Measurements from ENCODE around the gene DDX49. TPM values are rescaled to one million over a fixed set of nuclear protein-coding genes. Genes with fewer than 3 reads are reported as not detected.

The DDX49 gene
- total RNA-seq, 2 donors from 2014 or later: 34.5 to 41.7 TPM

DNA sequence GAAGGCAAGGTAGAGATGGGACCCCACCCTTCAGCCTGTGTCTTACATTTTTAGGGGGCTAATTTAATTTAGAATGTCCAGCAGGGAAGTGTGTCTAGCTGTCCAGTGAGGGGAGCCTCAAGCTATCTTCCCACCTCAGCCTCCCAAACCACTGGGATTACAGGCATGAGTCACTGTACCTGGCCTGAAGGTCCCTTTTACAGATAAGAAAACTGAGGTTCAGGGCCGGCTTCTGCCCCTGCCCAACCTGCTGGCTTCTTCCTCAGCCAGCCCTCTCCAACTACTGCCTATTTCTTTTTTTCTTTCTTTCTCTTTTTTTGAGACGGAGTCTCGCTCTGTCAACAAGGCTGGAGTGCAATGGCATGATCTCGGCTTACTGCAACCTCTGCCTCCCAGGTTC is 40.9 kb downstream of the DDX49 start:
- H3K4me3 ChIP-seq: no peak overlapping the region
- H3K36me3 ChIP-seq: no peaks in the 10 kb centered on the region
- no peaks in the 10 kb centered on the region for H3K27me3 ChIP-seq (replicated peaks; ENCODE audit: insufficient read depth)
- no peaks in the 10 kb centered on the region for H3K4me1 ChIP-seq (ENCODE audit: control insufficient read depth in 1 of 2, low read depth in 2 of 2)
- no peaks in the 10 kb centered on the region for H3K9me3 ChIP-seq
- no peak for ATAC-seq (ENCODE audit: insufficient number of reproducible peaks, low FRiP score, low read depth)
- DNase-seq (ENCODE audit: low spot score): no peak
- TF ChIP-seq, protein P1, sequence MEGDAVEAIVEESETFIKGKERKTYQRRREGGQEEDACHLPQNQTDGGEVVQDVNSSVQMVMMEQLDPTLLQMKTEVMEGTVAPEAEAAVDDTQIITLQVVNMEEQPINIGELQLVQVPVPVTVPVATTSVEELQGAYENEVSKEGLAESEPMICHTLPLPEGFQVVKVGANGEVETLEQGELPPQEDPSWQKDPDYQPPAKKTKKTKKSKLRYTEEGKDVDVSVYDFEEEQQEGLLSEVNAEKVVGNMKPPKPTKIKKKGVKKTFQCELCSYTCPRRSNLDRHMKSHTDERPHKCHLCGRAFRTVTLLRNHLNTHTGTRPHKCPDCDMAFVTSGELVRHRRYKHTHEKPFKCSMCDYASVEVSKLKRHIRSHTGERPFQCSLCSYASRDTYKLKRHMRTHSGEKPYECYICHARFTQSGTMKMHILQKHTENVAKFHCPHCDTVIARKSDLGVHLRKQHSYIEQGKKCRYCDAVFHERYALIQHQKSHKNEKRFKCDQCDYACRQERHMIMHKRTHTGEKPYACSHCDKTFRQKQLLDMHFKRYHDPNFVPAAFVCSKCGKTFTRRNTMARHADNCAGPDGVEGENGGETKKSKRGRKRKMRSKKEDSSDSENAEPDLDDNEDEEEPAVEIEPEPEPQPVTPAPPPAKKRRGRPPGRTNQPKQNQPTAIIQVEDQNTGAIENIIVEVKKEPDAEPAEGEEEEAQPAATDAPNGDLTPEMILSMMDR (IDR thresholded peaks at IDR 0.05): no peak
- no peak overlapping the region for H3K27ac ChIP-seq

DNA sequence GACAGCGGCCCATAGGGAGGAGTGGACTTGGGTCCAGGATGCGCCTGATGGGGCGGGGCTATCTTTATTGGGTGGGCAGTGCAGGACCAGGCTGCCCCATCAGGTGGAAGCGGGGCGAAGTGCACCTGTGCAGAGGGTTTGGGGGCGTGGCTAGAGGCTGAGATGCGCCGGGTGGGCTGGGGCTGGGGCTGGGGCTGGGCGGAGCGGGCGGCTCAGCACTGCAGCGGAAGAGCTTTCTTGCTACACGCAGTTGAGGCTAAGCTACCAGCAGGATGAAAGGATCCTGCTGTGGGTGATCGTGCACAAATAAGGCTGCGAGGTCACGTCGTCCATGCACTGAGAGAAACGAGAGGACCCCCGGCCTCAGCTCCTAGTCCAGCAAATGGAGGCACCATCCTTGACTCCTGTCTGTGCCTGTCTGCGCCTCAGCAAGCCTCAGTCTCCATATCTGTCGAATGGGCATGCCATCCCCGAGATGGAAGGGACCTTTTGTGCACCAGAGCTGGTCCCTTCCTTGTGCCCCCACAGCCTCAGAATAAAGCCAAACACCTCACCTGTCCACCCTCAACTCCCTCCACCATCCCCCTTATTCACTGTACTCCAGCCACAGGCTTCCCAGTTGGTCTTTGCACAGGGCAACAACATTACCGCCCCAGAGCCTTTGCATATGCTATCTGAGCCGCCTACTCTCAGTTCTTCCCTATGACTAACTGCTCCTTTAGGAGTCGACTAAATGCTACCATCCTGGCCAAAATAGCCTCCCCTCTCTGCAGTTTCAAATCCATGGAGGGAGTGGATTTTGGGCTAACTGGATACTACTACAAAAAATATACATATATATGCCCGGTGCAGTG is 42.5 kb downstream of the DDX49 start:
- no peaks in the 10 kb centered on the region for H3K36me3 ChIP-seq
- no peaks in the 10 kb centered on the region for H3K4me1 ChIP-seq (ENCODE audit: control insufficient read depth in 1 of 2, low read depth in 2 of 2)
- TF ChIP-seq, protein P1 (IDR thresholded peaks at IDR 0.05): no peak
- no peak overlapping the region for H3K4me3 ChIP-seq
- DNase-seq (ENCODE audit: low spot score) (no peak), ATAC-seq (ENCODE audit: insufficient number of reproducible peaks, low FRiP score, low read depth) (no peak)
- H3K27me3 ChIP-seq (replicated peaks; ENCODE audit: insufficient read depth): no peaks in the 10 kb centered on the region
- H3K9me3 ChIP-seq: no peaks in the 10 kb centered on the region
- H3K27ac ChIP-seq: no peak overlapping the region

DNA sequence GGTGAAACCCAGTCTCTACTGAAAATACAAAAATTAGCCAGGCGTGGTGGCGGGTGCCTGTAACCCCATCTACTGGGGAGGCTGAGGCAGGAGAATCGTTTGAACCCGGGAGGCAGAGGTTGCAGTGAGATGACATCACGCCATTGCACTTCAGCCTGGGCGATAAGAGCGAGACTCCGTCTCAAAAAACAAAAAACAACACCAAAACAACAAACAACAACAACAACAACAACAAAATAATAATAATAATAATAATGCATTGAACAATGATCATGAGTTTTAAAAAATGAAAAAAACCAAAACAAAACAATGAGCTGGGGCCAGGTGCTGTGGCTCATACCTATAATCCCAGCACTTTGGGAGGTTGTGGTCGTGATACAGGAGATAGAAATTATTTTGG is 44.6 kb downstream of the DDX49 start:
- Histone ChIP-seq H3K36me3 (no peaks in the 10 kb centered on the region), H3K27ac (no peak overlapping the region), H3K4me3 (no peak overlapping the region), H3K27me3 (replicated peaks; ENCODE audit: insufficient read depth) (no peaks in the 10 kb centered on the region), H3K9me3 (no peaks in the 10 kb centered on the region), H3K4me1 (ENCODE audit: control insufficient read depth in 1 of 2, low read depth in 2 of 2) (peaks cover 0 to 3% of the 10 kb centered on the region in 2 donors)
- TF ChIP-seq, protein P1 (IDR thresholded peaks at IDR 0.05): no peak
- ATAC-seq (ENCODE audit: insufficient number of reproducible peaks, low FRiP score, low read depth) (no peak), DNase-seq (ENCODE audit: low spot score) (no peak)

DNA sequence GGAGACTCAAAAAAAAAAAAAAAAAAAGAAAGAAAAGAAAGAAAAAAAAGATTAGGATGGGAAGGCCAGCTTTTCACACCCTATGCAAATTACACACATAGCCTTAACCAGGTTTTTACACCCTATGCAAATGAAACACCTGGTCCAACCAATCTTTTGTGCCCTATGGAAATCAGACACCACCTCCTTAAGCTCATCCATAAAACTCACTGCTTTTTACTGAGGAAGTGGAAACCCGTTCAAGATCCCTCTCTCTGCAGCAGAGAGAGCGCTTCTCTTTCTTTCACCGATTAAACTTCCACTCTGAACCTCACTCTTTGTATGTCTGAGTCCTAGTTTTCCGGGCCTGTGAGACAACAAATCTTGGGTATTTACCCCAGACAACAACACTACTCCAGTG is 46.8 kb downstream of the DDX49 start:
- no peaks in the 10 kb centered on the region for H3K36me3 ChIP-seq
- DNase-seq (ENCODE audit: low spot score) (no peak), ATAC-seq (ENCODE audit: insufficient number of reproducible peaks, low FRiP score, low read depth) (no peak)
- TF ChIP-seq, protein P1 (IDR thresholded peaks at IDR 0.05): no peak
- no peaks in the 10 kb centered on the region for H3K9me3 ChIP-seq
- peaks cover 4 to 7% of the 10 kb centered on the region in 2 donors for H3K4me1 ChIP-seq (ENCODE audit: control insufficient read depth in 1 of 2, low read depth in 2 of 2)
- no peaks in the 10 kb centered on the region for H3K27me3 ChIP-seq (replicated peaks; ENCODE audit: insufficient read depth)
- H3K4me3 ChIP-seq: no peak overlapping the region
- peak overlapping the region in 1 of 2 donors; percentile 53 for H3K27ac ChIP-seq

DNA sequence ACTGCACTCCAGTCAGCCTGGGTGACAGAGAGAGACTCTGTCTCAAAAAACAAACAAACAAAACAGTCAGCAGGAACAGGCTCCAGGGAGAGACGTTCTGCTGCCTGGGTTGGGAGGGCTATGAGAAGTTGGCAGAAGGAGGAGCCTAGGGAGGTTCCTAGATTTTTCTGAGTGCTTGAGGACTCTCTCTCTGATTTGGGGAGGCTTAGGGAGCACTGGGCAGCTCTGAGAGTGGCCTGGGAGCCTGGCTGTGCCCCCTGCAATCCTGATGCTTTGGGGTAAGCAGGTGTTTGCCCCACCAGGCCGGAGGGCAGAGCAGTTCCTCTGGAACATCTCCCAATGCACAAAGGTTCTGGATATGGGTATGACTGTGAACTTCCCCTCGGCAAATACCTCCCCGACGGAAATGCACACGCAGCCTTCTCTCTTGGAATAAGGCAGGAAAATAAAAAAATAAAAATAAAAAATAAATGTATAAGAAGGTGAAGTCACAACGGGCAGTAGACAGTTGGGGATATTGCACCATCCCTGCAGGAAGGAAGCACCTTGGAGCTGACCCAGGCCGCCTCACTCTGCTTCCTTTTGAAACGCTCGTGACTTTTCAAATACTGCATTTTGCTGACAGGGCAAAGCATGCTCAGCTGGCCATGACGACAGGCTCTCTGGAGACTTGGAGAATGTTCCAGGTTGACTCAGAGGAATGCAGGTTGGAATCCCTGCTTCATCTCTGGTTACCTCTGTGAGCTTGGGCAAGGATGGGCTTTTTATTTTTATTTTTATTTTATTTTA is 48.0 kb downstream of the DDX49 start:
- no peak for ATAC-seq (ENCODE audit: insufficient number of reproducible peaks, low FRiP score, low read depth)
- peak overlapping the region; percentile 4 for H3K4me3 ChIP-seq
- no peaks in the 10 kb centered on the region for H3K27me3 ChIP-seq (replicated peaks; ENCODE audit: insufficient read depth)
- H3K9me3 ChIP-seq: no peaks in the 10 kb centered on the region
- H3K36me3 ChIP-seq: no peaks in the 10 kb centered on the region
- H3K27ac ChIP-seq: peak overlapping the region in 1 of 2 donors; percentile 53
- TF ChIP-seq, protein P1 (IDR thresholded peaks at IDR 0.05): no peak
- peaks cover 8 to 16% of the 10 kb centered on the region in 2 donors for H3K4me1 ChIP-seq (ENCODE audit: control insufficient read depth in 1 of 2, low read depth in 2 of 2)
- peak; percentile 7 for DNase-seq (ENCODE audit: low spot score)

All from thoracic aorta (tissue), 2 donors.